Karpas-422 (cell line): ENCODE data around the gene NTN3. TPM values are rescaled to one million over a fixed set of nuclear protein-coding genes. Genes with fewer than 3 reads are reported as not detected.

Experiments
- DNase-seq: peaks from one replicate; pipeline ENCODE4 v3.0.0-alpha.2; 2015
- H2AFZ ChIP-seq: fragments of 200-600 bp; sonication (generic); 2 replicates; pipeline ENCODE4 v1.6.1; 2014; ENCODE audit warnings: antibody characterized with exemption, low read length, mixed read lengths
- H3K27ac ChIP-seq: fragments of 200-600 bp; sonication (generic); 2 replicates; pipeline ENCODE4 v1.5.1; 2014; ENCODE audit warnings: mild to moderate bottlenecking, low read length, moderate library complexity
- H3K27me3 ChIP-seq: fragments of 200-600 bp; sonication (generic); 2 replicates; pipeline ENCODE4 v1.6.1; 2014; ENCODE audit warnings: low read length, mixed read lengths
- H3K36me3 ChIP-seq: fragments of 200-600 bp; sonication (generic); 2 replicates; pipeline ENCODE4 v1.6.1; 2014; ENCODE audit warnings: low read length, mixed read lengths; ENCODE audit not compliant: insufficient read depth
- H3K4me1 ChIP-seq: fragments of 200-600 bp; sonication (generic); 2 replicates; pipeline ENCODE4 v1.6.1; 2014; ENCODE audit warnings: mild to moderate bottlenecking, low read length, mixed read lengths
- H3K4me2 ChIP-seq: fragments of 200-600 bp; sonication (generic); 2 replicates; pipeline ENCODE4 v1.6.1; 2014; ENCODE audit warnings: low read length, low read depth, mild to moderate bottlenecking; ENCODE audit not compliant: poor library complexity, severe bottlenecking
- H3K4me3 ChIP-seq: fragments of 200-600 bp; sonication (generic); 2 replicates; pipeline ENCODE4 v1.5.1; 2014; ENCODE audit warnings: mild to moderate bottlenecking, antibody characterized with exemption, low read length, mixed read lengths
- H3K79me2 ChIP-seq: fragments of 200-600 bp; sonication (generic); 2 replicates; pipeline ENCODE4 v1.6.1; 2014; ENCODE audit warnings: mild to moderate bottlenecking, low read length, mixed read lengths
- H3K9ac ChIP-seq: fragments of 200-600 bp; sonication (generic); 2 replicates; pipeline ENCODE4 v1.6.0; 2014; ENCODE audit warnings: low read length
- H3K9me2 ChIP-seq: fragments of 200-600 bp; sonication (generic), shearing (Covaris generic); replicated peaks from 2 replicates; pipeline ENCODE4 v1.6.0; 2014; ENCODE audit warnings: mild to moderate bottlenecking, low read length, moderate library complexity; ENCODE audit not compliant: insufficient read depth
- H3K9me3 ChIP-seq: fragments of 300-700, 200-600 bp; sonication (generic); 2 replicates; pipeline ENCODE4 v1.6.1; 2014; ENCODE audit warnings: low read length, mixed read lengths
- H4K20me1 ChIP-seq: fragments of 200-600 bp; sonication (generic); 2 replicates; pipeline ENCODE4 v1.6.1; 2014; ENCODE audit warnings: mild to moderate bottlenecking, antibody characterized with exemption, low read length, low read depth; ENCODE audit not compliant: insufficient read depth
- total RNA-seq: library from RNA; depleted of rRNA; stranded (reverse); fragments of >200 nt; shearing (Covaris generic); gene quantifications from 2 replicates; pipeline ENCODE4 v1.2.3, GENCODE V29; 2014; ENCODE audit warnings: low replicate concordance

Gene NTN3
- total RNA-seq, 1 experiment from 2014 or later = 0.45 TPM

- Histone ChIP-seq H2AFZ (no peak overlapping the region), H3K9ac (peak overlapping the region; percentile 83), H3K27ac (peak overlapping the region; percentile 94), H3K79me2 (peaks cover 24% of the 10 kb centered on the region), H3K36me3 (no peaks in the 10 kb centered on the region), H3K9me3 (no peaks in the 10 kb centered on the region), H3K4me2 (peak overlapping the region; percentile 96), H4K20me1 (peaks cover 21% of the 10 kb centered on the region), H3K4me3 (peak overlapping the region; percentile 100; the same call in 1 of the 2 replicates), H3K4me1 (peaks cover 88% of the 10 kb centered on the region), H3K9me2 (no peaks in the 10 kb centered on the region), H3K27me3 (no peaks in the 10 kb centered on the region)
- peak; percentile 67 for DNase-seq
Measured at GRCh38 chr16:2471653-2472487, 773 bp downstream of the NTN3 start.

- Histone ChIP-seq H3K9ac (peak overlapping the region; percentile 100; the same call in 1 of the 2 replicates), H3K36me3 (no peaks in the 10 kb centered on the region), H3K79me2 (peaks cover 30% of the 10 kb centered on the region), H3K4me3 (peak overlapping the region; percentile 100; the same call in 1 of the 2 replicates), H3K4me1 (peaks cover 82% of the 10 kb centered on the region), H3K4me2 (peak overlapping the region; percentile 96), H3K9me3 (no peaks in the 10 kb centered on the region), H2AFZ (no peak overlapping the region), H3K27me3 (no peaks in the 10 kb centered on the region), H4K20me1 (peaks cover 27% of the 10 kb centered on the region), H3K9me2 (no peaks in the 10 kb centered on the region), H3K27ac (no peak overlapping the region)
- DNase-seq = no peak
Measured at GRCh38 chr16:2472488-2472864, 1.4 kb downstream of the NTN3 start.

- H3K9ac ChIP-seq = peak overlapping the region; percentile 100
- no peak overlapping the region for H2AFZ ChIP-seq
- peak overlapping the region; percentile 96 for H3K4me2 ChIP-seq
- H3K79me2 ChIP-seq = peaks cover 35% of the 10 kb centered on the region
- peaks cover 77% of the 10 kb centered on the region for H3K4me1 ChIP-seq
- DNase-seq = no peak
- H3K27me3 ChIP-seq = no peaks in the 10 kb centered on the region
- peaks cover 31% of the 10 kb centered on the region for H4K20me1 ChIP-seq
- H3K9me2 ChIP-seq = no peaks in the 10 kb centered on the region
- H3K9me3 ChIP-seq = no peaks in the 10 kb centered on the region
- H3K27ac ChIP-seq = peak overlapping the region; percentile 91
- no peaks in the 10 kb centered on the region for H3K36me3 ChIP-seq
- H3K4me3 ChIP-seq = peak overlapping the region; percentile 100; the same call in 1 of the 2 replicates
Measured at GRCh38 chr16:2472885-2473445, 1.9 kb downstream of the NTN3 start.

GRCh38 chr16:2473446-2473926, 2.4 kb downstream of the NTN3 start:
- Histone ChIP-seq H4K20me1 (peaks cover 36% of the 10 kb centered on the region), H3K4me3 (peak overlapping the region; percentile 100; the same call in 1 of the 2 replicates), H3K36me3 (no peaks in the 10 kb centered on the region), H3K9me3 (no peaks in the 10 kb centered on the region), H3K79me2 (peaks cover 40% of the 10 kb centered on the region), H3K9ac (peak overlapping the region; percentile 100), H3K4me2 (peak overlapping the region; percentile 96), H3K4me1 (peaks cover 72% of the 10 kb centered on the region), H3K27ac (peak overlapping the region; percentile 91), H3K9me2 (no peaks in the 10 kb centered on the region), H2AFZ (no peak overlapping the region), H3K27me3 (no peaks in the 10 kb centered on the region)
- DNase-seq = peak; percentile 78

- DNase-seq = peak; percentile 83
- peak overlapping the region; percentile 100 for H3K4me3 ChIP-seq
- no peaks in the 10 kb centered on the region for H3K27me3 ChIP-seq
- H2AFZ ChIP-seq = peak overlapping the region; percentile 50; the same call in 1 of the 2 replicates
- no peaks in the 10 kb centered on the region for H3K9me3 ChIP-seq
- H3K9me2 ChIP-seq = no peaks in the 10 kb centered on the region
- H3K36me3 ChIP-seq = no peaks in the 10 kb centered on the region
- peaks cover 46% of the 10 kb centered on the region for H3K79me2 ChIP-seq
- H3K4me2 ChIP-seq = peak overlapping the region; percentile 99
- peaks cover 38% of the 10 kb centered on the region for H4K20me1 ChIP-seq
- peak overlapping the region; percentile 91 for H3K27ac ChIP-seq
- peaks cover 65% of the 10 kb centered on the region for H3K4me1 ChIP-seq
- H3K9ac ChIP-seq = peak overlapping the region; percentile 100
Measured at GRCh38 chr16:2473999-2474876, 3.1 kb downstream of the NTN3 start.

GRCh38 chr16:2474877-2475412, 3.8 kb downstream of the NTN3 start, which contains the start of gene TBC1D24:
Gene TBC1D24 (plus strand): TSS chr16:2475127. CDS start chr16:2496149, 21,022 bp downstream.
- H3K27ac ChIP-seq = peak within 1 kb of the TSS; percentile 91
- H3K27me3 ChIP-seq = no peaks in the 10 kb centered on the region

GRCh38 chr16:2475413-2476344, 4.6 kb downstream of the NTN3 start:
- H3K4me1 ChIP-seq = peaks cover 50% of the 10 kb centered on the region
- DNase-seq = peak; percentile 79
- peak overlapping the region; percentile 82 for H3K4me3 ChIP-seq
- H3K79me2 ChIP-seq = peaks cover 54% of the 10 kb centered on the region
- no peaks in the 10 kb centered on the region for H3K9me2 ChIP-seq
- peaks cover 38% of the 10 kb centered on the region for H4K20me1 ChIP-seq
- 0 out of 2 replicates have a peak overlapping the region, but pooled peaks have one; percentile 13 for H3K27ac ChIP-seq
- no peak overlapping the region for H2AFZ ChIP-seq
- peak overlapping the region; percentile 90 for H3K4me2 ChIP-seq
- no peaks in the 10 kb centered on the region for H3K27me3 ChIP-seq
- H3K9me3 ChIP-seq = no peaks in the 10 kb centered on the region
- no peaks in the 10 kb centered on the region for H3K36me3 ChIP-seq
- peak overlapping the region; percentile 85 for H3K9ac ChIP-seq

More at GRCh38 chr16:2474877-2475412, 3.8 kb downstream of the NTN3 start, which contains the start of gene TBC1D24:
- Histone ChIP-seq H3K4me3 (peak within 1 kb of the TSS; percentile 100), H4K20me1 (peaks cover 38% of the 10 kb centered on the region), H3K4me1 (peaks cover 58% of the 10 kb centered on the region), H3K9ac (peak within 1 kb of the TSS; percentile 100), H2AFZ (peak within 1 kb of the TSS; percentile 50; the same call in 1 of the 2 replicates), H3K9me3 (no peaks in the 10 kb centered on the region), H3K4me2 (peak within 1 kb of the TSS; percentile 99), H3K9me2 (no peaks in the 10 kb centered on the region), H3K79me2 (peaks cover 49% of the 10 kb centered on the region), H3K36me3 (no peaks in the 10 kb centered on the region)
- DNase-seq = peak; percentile 96
